ENCODE measurements around the gene SART1.
"Not testable (repeated sequence)": the region's sequence is repeated elsewhere in the genome, so short reads cannot be mapped to it uniquely, and the experiment has no call there.

The SART1 gene

DNA sequence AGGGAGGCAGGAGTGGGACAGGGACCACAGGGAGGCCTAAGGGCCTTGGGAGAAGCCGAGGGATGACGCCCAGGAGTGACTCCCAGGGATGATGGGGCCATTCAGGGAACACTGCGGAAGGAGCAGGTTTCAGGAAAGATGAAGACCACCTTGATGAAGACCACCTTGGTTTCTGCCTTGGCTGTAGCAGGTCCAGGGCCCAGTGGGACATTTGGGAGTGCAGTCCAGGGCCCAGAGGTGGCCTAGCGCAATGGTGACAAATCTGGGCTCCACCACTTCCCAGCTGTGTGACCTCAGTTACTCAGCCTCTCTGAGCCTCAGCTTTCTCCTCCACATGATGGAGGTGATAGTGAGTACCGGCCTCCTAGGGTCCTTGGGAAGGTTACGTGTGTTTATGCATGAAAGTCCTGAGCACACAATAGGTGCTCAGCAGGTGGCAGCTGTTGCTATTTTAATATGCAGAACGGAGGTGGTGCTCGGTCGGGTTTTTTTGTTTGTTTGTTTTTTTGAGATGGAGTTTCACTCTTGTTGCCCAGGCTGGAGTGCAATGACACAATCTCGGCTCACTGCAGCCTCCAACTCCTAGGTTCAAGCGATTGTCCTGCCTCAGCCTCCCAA, 15.5 kb upstream of the SART1 start:
- TF ChIP-seq, protein P1, sequence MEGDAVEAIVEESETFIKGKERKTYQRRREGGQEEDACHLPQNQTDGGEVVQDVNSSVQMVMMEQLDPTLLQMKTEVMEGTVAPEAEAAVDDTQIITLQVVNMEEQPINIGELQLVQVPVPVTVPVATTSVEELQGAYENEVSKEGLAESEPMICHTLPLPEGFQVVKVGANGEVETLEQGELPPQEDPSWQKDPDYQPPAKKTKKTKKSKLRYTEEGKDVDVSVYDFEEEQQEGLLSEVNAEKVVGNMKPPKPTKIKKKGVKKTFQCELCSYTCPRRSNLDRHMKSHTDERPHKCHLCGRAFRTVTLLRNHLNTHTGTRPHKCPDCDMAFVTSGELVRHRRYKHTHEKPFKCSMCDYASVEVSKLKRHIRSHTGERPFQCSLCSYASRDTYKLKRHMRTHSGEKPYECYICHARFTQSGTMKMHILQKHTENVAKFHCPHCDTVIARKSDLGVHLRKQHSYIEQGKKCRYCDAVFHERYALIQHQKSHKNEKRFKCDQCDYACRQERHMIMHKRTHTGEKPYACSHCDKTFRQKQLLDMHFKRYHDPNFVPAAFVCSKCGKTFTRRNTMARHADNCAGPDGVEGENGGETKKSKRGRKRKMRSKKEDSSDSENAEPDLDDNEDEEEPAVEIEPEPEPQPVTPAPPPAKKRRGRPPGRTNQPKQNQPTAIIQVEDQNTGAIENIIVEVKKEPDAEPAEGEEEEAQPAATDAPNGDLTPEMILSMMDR (IDR thresholded peaks at IDR 0.05; ENCODE audit: insufficient read depth, low read length, poor library complexity, severe bottlenecking), result no peak
- no peak overlapping the region for H3K4me3 ChIP-seq (replicated peaks; ENCODE audit: low read depth, low read length)
- H3K36me3 ChIP-seq (ENCODE audit: control insufficient read depth, insufficient read depth, low read length), result no peaks in the 10 kb centered on the region
- DNase-seq (ENCODE audit: extremely low read depth, insufficient read length), result no peak
- H3K27me3 ChIP-seq (replicated peaks; ENCODE audit: control insufficient read depth, insufficient read depth, low read length), result no peaks in the 10 kb centered on the region

DNA sequence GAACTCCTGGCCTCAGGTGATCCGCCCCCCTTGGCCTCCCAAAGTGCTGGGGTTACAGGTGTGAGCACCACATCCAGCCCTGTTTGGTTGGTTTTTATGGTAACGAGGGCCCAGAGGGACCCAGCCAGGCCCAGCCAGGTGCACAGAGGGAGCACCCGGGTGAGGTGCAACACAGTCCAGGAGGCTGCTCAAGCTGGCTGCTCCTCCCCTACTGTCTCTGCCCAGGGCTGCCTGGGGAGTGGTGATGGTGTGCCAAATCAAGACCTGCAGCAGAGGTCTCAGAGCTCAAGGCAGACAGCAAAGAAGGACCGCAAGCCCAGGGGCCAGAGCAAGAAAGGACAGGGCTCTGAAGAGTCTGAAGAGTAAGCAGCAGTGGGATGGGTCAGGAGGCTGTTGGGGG, 14.9 kb upstream of the SART1 start:
- TF ChIP-seq, protein P1 (IDR thresholded peaks at IDR 0.05; ENCODE audit: insufficient read depth, low read length, poor library complexity, severe bottlenecking), result no peak
- no peaks in the 10 kb centered on the region for H3K27me3 ChIP-seq (replicated peaks; ENCODE audit: control insufficient read depth, insufficient read depth, low read length)
- DNase-seq (ENCODE audit: extremely low read depth, insufficient read length), result no peak
- no peaks in the 10 kb centered on the region for H3K36me3 ChIP-seq (ENCODE audit: control insufficient read depth, insufficient read depth, low read length)
- H3K4me3 ChIP-seq (replicated peaks; ENCODE audit: low read depth, low read length), result no peak overlapping the region

DNA sequence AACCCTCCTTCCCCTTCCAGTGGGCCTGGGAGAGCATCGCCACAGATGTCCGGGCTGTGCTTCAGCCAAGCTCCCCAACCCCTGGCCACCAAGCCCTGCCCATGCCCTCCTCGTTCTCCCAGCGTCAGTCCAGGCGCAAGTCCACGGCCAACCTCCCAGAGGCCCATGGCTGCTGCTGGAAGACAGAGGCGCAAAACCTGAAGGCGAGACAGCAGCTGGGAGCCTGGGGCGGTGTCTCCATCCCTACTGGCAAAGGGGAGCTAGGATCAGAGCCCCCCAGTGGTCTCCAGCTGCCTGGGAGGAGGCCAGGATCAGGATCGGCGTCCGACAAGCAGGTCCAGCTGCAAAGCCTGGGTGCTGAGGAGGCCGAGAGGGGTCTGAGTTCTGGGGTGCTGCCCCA, 14.4 kb upstream of the SART1 start:
- Histone ChIP-seq H3K27me3 (replicated peaks; ENCODE audit: control insufficient read depth, insufficient read depth, low read length) (no peaks in the 10 kb centered on the region), H3K36me3 (ENCODE audit: control insufficient read depth, insufficient read depth, low read length) (no peaks in the 10 kb centered on the region), H3K4me3 (replicated peaks; ENCODE audit: low read depth, low read length) (no peak overlapping the region)
- TF ChIP-seq, protein P1 (IDR thresholded peaks at IDR 0.05; ENCODE audit: insufficient read depth, low read length, poor library complexity, severe bottlenecking), result no peak
- DNase-seq (ENCODE audit: extremely low read depth, insufficient read length), result no peak

DNA sequence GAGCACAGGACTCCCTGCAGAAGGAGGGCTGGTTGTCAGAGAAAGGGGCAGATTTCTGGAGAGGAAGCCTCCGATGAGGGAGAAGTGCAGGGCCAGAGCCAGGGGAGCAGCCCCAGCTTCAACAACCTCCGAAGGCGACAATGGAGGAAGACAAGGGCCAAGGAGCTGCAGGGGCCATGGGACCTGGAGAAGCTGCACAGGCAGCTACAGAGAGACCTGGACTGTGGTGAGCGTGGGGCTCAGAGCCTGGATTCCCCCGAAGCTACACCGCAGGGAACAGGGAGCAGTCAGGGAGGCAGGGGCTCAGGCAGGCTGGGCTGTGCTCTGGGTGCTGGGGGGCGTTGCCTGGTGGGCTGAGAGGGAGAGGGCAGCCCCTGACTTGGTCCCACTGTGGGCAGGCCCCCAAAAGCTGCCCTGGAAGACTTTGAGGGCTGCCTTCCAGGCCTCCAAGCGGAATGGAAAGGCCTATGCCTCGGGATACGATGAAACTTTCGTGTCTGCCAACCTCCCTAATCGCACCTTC, 13.9 kb upstream of the SART1 start:
- DNase-seq (ENCODE audit: extremely low read depth, insufficient read length), result no peak
- no peaks in the 10 kb centered on the region for H3K27me3 ChIP-seq (replicated peaks; ENCODE audit: control insufficient read depth, insufficient read depth, low read length)
- H3K4me3 ChIP-seq (replicated peaks; ENCODE audit: low read depth, low read length), result no peak overlapping the region
- TF ChIP-seq, protein P1 (IDR thresholded peaks at IDR 0.05; ENCODE audit: insufficient read depth, low read length, poor library complexity, severe bottlenecking), result no peak
- no peaks in the 10 kb centered on the region for H3K36me3 ChIP-seq (ENCODE audit: control insufficient read depth, insufficient read depth, low read length)

DNA sequence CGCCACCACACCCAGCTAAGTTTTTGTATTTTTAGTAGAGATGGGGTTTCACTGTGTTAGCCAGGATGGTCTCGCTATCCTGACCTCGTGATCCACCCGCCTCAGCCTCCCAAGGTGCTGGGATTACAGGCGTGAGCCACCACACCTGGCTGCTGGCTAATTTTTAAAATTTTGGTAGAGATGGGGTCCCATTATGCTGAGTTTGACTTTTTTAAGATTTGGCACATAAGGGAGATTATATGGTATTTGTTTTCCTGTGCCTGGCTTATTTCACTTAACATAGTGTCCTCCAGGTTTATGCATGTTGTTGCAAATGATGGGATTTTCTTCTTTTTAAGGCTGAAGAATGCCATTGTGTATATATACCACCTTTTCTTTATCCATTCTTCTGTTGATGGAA, 10.8 kb upstream of the SART1 start:
- H3K4me3 ChIP-seq (replicated peaks; ENCODE audit: low read depth, low read length); H3K36me3 ChIP-seq (ENCODE audit: control insufficient read depth, insufficient read depth, low read length); H3K27me3 ChIP-seq (replicated peaks; ENCODE audit: control insufficient read depth, insufficient read depth, low read length); DNase-seq (ENCODE audit: extremely low read depth, insufficient read length): not testable (repeated sequence)

DNA sequence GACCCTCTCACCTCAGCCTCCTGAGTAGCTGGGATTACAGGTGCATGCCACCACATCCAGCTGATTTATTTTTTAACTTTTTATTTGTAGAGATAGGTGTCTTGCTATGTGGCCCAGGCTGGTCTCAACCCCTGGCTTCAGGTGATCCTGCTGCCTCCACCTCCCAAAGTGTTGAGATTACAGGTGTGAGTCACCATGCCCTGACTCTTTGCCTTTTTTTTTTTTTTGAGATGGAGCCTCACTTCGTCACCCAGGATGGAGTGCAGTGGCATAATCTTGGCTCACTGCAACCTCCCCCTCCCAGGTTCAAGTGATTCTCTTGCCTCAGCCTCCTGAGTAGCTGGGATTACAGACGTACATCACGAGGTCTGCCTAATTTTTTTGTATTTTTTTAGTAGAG, 9.9 kb upstream of the SART1 start:
- not testable (repeated sequence) for H3K27me3 ChIP-seq (replicated peaks; ENCODE audit: control insufficient read depth, insufficient read depth, low read length); H3K36me3 ChIP-seq (ENCODE audit: control insufficient read depth, insufficient read depth, low read length); DNase-seq (ENCODE audit: extremely low read depth, insufficient read length); H3K4me3 ChIP-seq (replicated peaks; ENCODE audit: low read depth, low read length)

DNA sequence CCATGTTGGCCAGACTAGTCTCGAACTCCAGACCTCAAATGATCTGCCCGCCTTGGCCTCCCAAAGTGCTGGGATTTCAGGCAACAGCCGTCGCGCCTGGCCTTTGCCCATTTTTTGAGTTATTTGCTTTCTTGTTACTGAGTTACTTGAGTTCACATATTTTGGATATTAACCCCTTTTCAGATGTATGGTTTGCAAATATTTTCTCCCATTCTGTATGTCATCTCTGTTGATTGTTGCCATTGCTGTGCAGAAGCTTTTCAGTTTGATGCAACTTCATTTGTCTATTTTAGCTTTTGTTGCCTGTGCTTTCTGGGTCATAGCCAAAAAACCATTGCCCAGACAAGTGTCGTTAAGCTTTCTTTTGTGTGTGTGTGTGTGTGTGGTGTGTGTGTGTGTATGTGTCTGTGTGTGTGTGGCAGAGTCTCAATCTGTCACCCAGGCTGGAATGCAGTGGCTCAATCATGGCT, 9.4 kb upstream of the SART1 start:
- no peak for DNase-seq (ENCODE audit: extremely low read depth, insufficient read length)
- TF ChIP-seq, protein P1 (IDR thresholded peaks at IDR 0.05; ENCODE audit: insufficient read depth, low read length, poor library complexity, severe bottlenecking), result no peak
- H3K4me3 ChIP-seq (replicated peaks; ENCODE audit: low read depth, low read length), result no peak overlapping the region
- H3K36me3 ChIP-seq (ENCODE audit: control insufficient read depth, insufficient read depth, low read length), result no peaks in the 10 kb centered on the region
- no peaks in the 10 kb centered on the region for H3K27me3 ChIP-seq (replicated peaks; ENCODE audit: control insufficient read depth, insufficient read depth, low read length)

Data from GM06990 (cell line).